PC-3 (cell line): ENCODE results near the gene SLITRK3.
"Not testable (repeated sequence)": the region's sequence is repeated elsewhere in the genome, so short reads cannot be mapped to it uniquely, and the experiment has no call there.

ENCODE experiments used
- EZH2 ChIP-seq: fragments of 300-600 bp; sonication (generic); IDR thresholded peaks from one replicate; pipeline ENCODE4 v1.6.1; 2017; ENCODE audit warnings: antibody characterized with exemption, mild to moderate bottlenecking, low read length; ENCODE audit not compliant: unreplicated experiment
- TF ChIP-seq, protein P1 (sequence below): fragments of 300-600 bp; sonication (generic); conservative IDR thresholded peaks from 2 replicates; pipeline ENCODE4 v1.5.1; 2017; ENCODE audit warnings: antibody characterized with exemption, low read depth, mild to moderate bottlenecking, low read length

DNA sequence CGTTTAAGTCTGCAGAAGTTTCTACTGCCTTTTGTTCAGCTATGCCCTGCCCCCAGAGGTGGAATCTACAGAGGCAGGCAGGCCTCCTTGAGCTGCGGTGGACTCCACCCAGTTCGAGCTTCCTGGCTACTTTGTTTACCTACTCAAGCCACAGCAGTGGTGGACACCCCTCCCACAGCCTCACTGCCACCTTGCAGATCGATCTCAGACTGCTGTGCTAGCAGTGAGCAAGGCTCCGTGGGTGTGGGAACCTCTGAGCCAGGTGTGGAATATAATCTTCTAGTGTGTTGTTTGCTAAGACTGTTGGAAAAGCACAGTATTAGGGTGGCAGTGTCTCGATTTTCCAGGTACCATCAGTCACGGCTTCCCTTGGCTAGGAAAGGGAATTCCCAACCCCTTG lies 56.3 kb downstream of the SLITRK3 start:
- TF ChIP-seq, protein P1, sequence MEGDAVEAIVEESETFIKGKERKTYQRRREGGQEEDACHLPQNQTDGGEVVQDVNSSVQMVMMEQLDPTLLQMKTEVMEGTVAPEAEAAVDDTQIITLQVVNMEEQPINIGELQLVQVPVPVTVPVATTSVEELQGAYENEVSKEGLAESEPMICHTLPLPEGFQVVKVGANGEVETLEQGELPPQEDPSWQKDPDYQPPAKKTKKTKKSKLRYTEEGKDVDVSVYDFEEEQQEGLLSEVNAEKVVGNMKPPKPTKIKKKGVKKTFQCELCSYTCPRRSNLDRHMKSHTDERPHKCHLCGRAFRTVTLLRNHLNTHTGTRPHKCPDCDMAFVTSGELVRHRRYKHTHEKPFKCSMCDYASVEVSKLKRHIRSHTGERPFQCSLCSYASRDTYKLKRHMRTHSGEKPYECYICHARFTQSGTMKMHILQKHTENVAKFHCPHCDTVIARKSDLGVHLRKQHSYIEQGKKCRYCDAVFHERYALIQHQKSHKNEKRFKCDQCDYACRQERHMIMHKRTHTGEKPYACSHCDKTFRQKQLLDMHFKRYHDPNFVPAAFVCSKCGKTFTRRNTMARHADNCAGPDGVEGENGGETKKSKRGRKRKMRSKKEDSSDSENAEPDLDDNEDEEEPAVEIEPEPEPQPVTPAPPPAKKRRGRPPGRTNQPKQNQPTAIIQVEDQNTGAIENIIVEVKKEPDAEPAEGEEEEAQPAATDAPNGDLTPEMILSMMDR, result not testable (repeated sequence)
- TF ChIP-seq EZH2, result not testable (repeated sequence)
